Activated CD4-positive, alpha-beta T cell treated with anti-CD3 and anti-CD28 coated beads, Interleukin-2, amount 50 U/mL, for 4 hours (primary cell): ENCODE data around the gene ZNF782.
"Not testable (repeated sequence)": the region's sequence is repeated elsewhere in the genome, so short reads cannot be mapped to it uniquely, and the experiment has no call there.

Experiments used
- DNase-seq, 2 experiments: peaks; one replicate each; pipeline ENCODE4 v3.0.0-alpha.2; 2020

Gene ZNF782

DNA sequence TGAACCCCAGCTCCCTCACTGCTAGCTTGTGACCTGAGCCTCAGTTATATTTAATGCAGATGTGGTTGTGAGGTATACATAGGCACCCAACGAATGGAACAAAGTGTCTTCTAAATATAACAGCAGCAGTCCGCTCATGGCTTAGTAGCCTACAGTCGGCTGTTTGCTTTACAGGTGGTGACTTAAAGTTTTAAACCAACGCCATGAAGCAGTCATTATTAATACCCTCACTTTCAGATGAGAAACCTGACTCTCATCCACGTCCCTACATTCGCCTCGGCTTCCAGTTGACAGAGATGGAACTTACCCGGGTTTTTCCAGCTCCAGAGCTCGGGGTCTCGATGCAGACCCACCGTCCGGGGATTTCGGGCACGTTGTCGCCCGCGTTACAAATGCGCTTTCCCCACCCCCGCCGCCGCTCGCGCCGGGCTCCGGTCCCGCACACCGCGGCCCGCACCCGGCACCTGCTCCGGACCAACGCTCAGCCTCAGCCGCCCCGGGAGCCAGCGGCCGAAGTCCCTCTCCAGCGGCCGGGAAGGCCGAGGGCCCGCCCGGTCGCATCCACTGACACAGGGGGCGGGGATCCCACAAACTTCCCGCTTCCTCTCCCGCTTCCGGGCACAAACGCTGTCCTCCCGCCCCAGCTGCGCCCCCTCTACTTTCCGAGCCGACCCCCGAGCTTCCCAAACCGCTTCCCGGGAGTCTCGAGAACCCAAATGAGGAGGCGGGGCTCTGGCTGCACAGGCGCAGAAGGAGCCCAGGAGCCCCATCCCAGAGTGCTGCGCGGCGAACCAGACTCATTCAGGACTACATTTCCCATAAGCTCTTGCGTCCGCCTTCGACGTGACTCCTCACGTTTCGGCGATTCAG is at the start of gene ZNF782:
ZNF782 (minus strand) TSS at position 734 of the 870 bp plus-strand sequence. CDS start 2,553 bp downstream, outside the sequence.
- peak; percentile 78 to 79 for DNase-seq

GRCh38 chr9:96900010-96900409 is 45.7 kb upstream of the ZNF782 start:
- not testable (repeated sequence) for DNase-seq

GRCh38 chr9:96892131-96892530 is 37.8 kb upstream of the ZNF782 start:
- no peak for DNase-seq

GRCh38 chr9:96888591-96888990 is 34.3 kb upstream of the ZNF782 start:
- DNase-seq: no peak

DNA sequence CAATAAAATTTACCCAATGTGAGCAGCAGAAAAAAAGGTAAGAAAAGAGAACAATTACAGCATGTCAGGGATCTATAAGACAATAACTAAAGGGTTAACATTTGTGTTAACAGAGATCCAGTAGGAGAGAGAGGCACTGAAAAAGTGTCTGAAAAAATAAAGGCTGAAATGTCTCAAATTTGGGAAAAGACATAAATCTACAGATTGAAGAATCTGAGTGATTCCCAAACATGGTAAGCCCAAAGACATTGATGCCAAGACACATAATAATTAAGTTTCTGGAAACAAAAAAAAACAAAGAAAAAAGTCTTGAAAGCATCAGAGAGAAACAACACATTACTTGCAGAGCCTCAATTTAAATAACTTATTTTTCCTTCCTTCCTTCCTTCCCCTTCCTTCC is 31.1 kb upstream of the ZNF782 start:
- no peak for DNase-seq

GRCh38 chr9:96884443-96884842 is 30.1 kb upstream of the ZNF782 start:
- no peak for DNase-seq

- no peak for DNase-seq
These were observed 29.6 kb upstream of the ZNF782 start for GRCh38 chr9:96883922-96884321.

DNA sequence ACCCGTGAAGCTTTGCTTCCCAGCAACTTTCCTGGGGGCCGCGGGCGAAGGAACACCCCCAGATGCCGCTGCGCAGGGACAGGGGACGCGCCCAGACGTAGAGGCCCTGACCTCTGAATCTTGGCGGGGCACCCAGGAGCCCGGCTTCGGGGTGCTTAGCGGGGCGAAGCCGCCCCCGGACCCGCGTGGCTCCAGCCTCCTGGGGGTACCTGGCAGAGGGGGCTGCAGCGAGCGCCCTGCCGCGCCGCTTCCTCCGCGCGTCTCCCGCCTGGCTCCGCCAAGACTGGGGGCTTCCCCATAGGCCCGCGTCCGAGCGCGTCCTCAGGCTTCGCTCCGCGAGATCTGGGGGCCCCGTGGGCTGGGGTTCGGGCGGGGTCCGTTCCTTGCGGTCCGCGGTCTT is 23.0 kb upstream of the ZNF782 start:
- no peak for DNase-seq

GRCh38 chr9:96875461-96876142 is 21.3 kb upstream of the ZNF782 start:
- peak; percentile 8 to 12 for DNase-seq

DNA sequence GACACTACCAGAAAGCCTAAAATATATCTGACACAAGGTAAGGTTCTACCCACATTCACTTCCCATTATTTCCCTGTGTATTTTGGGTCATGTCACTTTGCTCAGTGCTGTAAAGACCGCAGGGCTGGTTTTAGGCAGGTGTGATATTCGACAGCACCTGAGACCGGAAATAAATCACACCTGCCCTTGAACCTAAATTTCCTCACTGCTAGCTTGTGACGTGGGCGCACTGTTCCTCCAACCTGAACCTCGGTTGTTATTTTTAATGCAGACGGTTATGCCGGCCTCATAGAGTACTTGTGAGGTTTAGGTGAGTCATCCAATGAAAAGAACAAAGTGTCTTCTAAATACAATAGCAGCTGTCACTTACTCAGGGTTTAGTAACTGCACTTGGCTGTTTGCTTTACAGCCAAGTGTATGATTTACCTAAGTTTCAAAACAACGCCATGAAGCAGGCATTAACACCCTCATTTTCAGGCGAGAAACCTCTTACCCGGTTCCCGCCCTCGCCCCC is 20.7 kb upstream of the ZNF782 start:
- peak; percentile 35 to 37 for DNase-seq

DNA sequence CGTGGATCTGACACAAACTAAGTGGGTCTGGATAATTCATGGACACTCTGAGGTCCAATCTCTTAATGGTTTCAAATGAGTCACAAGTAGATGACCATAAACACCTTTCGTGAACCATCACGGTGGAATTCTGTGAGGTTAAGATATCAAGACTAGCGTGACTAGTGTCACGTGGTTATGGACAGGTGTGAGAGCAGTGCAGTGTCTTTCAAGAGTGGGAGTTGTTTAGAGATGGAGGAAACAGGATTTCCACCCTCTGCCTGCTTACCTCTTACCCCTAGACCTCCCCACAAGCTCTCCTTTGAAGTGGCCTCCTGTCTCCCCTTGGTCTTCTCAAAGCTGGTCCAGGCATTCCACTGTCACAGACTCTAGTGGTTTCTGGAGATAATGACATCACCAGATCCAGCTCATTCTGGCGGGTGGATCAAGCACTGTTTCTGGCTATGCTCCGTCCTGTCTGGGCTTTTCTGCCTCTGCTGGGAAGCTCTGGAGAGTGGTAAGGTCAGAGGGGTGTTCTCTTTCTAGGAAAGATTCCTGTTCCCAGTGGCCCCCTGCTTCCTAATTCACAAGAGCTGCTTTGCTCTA is 20.0 kb upstream of the ZNF782 start:
- no peak for DNase-seq

DNA sequence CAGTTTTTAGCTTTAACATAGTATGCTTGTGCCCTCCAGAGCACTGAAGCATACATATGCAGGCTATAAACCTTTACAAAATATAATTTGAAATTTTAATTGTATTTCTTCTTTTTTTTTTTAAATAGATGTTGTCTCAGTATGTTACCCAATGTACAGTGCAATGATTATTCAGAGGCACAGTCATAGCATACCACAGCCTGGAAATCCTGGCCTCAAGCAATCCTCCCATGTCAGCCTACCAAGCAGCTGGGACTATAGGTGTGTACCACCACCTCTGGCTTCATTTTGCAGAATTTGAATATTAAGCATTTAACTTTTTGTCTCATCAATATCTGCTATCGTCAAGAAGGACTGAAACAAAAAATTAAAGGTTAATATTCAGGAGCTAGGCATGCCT is 16.9 kb upstream of the ZNF782 start:
- no peak for DNase-seq

- no peak for DNase-seq
These were observed 14.4 kb upstream of the ZNF782 start for GRCh38 chr9:96868709-96869108.

GRCh38 chr9:96867079-96867804 is 12.9 kb upstream of the ZNF782 start:
- no peak for DNase-seq

DNA sequence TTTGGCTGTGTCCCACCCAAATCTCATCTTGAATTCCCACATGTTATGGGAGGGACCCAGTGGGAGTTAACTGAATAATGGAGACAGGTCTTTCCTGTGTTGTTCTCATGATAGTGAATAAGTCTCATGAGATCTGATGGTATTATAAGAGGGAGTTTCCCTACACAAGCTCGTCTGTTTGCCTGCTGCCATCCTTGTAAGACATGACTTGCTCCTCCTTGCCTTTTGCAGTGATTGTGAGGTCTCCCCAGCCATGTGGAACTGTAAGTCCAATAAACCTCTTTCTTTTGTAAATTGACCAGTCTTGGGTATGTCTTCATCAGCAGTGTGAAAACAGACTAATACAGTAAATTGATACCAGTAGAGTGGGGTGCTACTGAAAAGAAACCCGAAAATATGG is 10.9 kb upstream of the ZNF782 start:
- DNase-seq: not testable (repeated sequence)

- DNase-seq: no peak
These were observed 5.3 kb upstream of the ZNF782 start for GRCh38 chr9:96859461-96860198.

- no peak for DNase-seq
These were observed 4.4 kb upstream of the ZNF782 start for GRCh38 chr9:96858670-96859069.

GRCh38 chr9:96858018-96858573 is 3.8 kb upstream of the ZNF782 start:
- no peak for DNase-seq

DNA sequence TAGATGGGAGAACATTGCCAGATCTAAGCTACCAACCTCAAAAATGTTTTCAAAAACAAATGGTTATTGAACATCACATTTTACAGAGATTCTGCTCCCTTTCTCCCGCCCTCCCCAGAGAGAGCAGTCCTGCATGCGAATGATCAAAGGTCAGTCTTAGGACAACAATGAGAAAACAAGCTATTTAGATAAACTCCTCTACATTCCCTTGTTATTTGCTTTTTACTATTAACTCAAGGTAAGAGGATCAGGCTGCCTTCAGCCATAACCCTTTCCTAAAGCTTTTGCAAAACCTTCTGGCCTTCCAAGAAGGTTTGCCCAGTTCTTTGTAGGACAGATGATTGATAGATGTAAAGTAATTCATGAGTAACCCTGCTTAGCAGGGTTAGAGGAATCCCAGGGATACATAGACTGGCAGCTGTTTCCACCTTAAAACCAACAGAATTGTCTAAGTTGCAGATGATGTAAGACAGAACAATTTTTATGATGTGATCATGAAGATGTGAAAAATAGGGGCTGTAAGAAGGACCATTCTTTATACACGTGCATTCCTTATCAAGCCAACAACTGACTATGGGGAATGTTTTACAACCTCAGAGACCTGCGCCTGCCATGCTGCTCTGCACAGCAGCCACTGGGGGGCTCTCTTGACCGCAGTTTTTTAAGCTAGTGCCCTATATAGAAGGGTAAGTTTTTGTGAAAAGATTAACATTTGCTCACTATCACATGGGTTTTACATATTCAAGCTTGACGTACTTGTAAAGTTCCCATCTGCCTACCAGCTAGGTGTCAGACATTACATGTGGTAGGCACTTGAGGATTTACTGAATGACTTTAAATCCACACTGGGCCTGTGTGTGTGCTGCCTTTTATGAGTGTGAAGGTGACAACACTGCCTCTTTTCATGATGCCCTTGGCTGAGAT is 2.3 kb upstream of the ZNF782 start:
- peak; percentile 67 to 68 for DNase-seq

DNA sequence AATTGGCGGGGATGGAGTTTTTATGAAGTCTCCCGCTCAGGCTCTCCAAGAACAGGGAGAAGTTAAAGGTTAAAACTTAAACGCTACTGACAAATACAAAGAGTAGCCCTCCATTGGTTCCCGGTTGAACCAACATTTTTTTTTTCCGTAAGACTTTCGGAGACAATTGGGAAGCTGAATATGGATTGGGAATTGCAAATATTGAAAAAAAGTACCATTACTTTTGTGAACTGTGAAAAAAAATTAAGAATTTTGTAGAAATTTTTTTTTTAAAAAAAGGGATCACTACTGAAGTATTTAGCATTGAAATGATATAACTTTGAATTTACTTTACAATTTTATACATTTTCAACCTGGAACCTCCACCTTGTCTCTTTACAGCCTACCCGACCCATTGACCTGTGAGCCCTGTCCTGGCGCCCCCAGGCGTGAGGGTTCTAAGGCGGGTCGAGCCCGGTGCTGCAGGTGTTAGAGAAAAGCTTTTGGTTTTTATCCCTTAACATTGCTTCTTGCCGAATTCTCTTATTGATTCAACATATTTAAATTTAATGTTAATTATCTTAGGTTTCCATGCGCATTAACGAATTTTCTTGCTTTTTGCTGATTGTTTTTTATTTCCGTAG is 448 bp upstream of the ZNF782 start:
- no peak for DNase-seq
